CD14-positive monocyte (primary cell): ENCODE results near the gene ZNF154. TPM values are rescaled to one million over a fixed set of nuclear protein-coding genes. Genes with fewer than 3 reads are reported as not detected.

Experiments used
- DNase-seq, 3 donors: peaks; one replicate each; pipeline ENCODE4 v3.0.0-alpha.2; 2011 to 2022
- H2AFZ ChIP-seq: 2 replicates; pipeline ENCODE4 v1.6.0; 2012; ENCODE audit warnings: mild to moderate bottlenecking, low read depth, low read length, inconsistent platforms; ENCODE audit not compliant: insufficient read depth, poor library complexity, severe bottlenecking
- H3K27ac ChIP-seq, 2 donors: 1 replicate in 1 of 2; 2 replicates in 1 of 2; pipeline ENCODE4 v1.5.1; 2012 to 2013; ENCODE audit warnings: low read length in 2 of 2, control low read depth in 1 of 2, inconsistent platforms in 1 of 2, low read depth in 1 of 2, mild to moderate bottlenecking in 1 of 2
- H3K27me3 ChIP-seq, 2 donors: one replicate each; pipeline versions ENCODE4 v1.6.0 to v1.6.1; 2011 to 2013; ENCODE audit warnings: low read length in 2 of 2; ENCODE audit not compliant: control insufficient read depth in 2 of 2, insufficient read depth in 2 of 2
- H3K36me3 ChIP-seq, 2 donors: replicated peaks in 1 of 2; 1 replicate in 1 of 2; 2 replicates in 1 of 2; pipeline versions ENCODE4 v1.5.1 to v1.6.1; 2012 to 2013; ENCODE audit warnings: low read length in 2 of 2, control low read depth in 1 of 2, inconsistent platforms in 1 of 2, mild to moderate bottlenecking in 1 of 2; ENCODE audit not compliant: insufficient read depth in 2 of 2, control insufficient read depth in 1 of 2
- H3K4me1 ChIP-seq, 2 donors: 1 replicate in 1 of 2; 2 replicates in 1 of 2; pipeline versions ENCODE4 v1.5.1 to v1.6.1; 2012 to 2013; ENCODE audit warnings: low read length in 2 of 2, control low read depth in 1 of 2, inconsistent platforms in 1 of 2, mild to moderate bottlenecking in 1 of 2, moderate library complexity in 1 of 2; ENCODE audit not compliant: insufficient read depth in 2 of 2, control insufficient read depth in 1 of 2
- H3K4me2 ChIP-seq: replicated peaks from 2 replicates; pipeline ENCODE3; 2012; ENCODE audit warnings: low read length, moderate library complexity, mild to moderate bottlenecking; ENCODE audit not compliant: poor library complexity, severe bottlenecking; ENCODE audit errors: extremely low read depth
- H3K4me3 ChIP-seq, 3 experiments: fragments of 200-600 bp in 1 of 3; sonication (generic) in 1 of 3; replicated peaks in 1 of 3; 1 replicate in 2 of 3; 2 replicates in 1 of 3; pipeline ENCODE4 v1.5.1; 2011 to 2013; ENCODE audit warnings: low read length in 3 of 3, mild to moderate bottlenecking in 3 of 3, control low read depth in 2 of 3, low read depth in 2 of 3, inconsistent platforms in 1 of 3, moderate library complexity in 1 of 3
- H3K79me2 ChIP-seq: 2 replicates; pipeline ENCODE4 v1.6.0; 2012; ENCODE audit warnings: mild to moderate bottlenecking, control low read depth, inconsistent platforms, low read length, moderate library complexity; ENCODE audit not compliant: insufficient read depth
- H3K9ac ChIP-seq: 2 replicates; pipeline ENCODE4 v1.6.0; 2017; ENCODE audit warnings: low read length, mild to moderate bottlenecking; ENCODE audit not compliant: insufficient read depth, poor library complexity, severe bottlenecking
- H3K9me3 ChIP-seq, 2 donors: replicated peaks in 1 of 2; 1 replicate in 1 of 2; 2 replicates in 1 of 2; pipeline versions ENCODE4 v1.5.1 to v1.6.1; 2012 to 2013; ENCODE audit warnings: low read length in 2 of 2, control low read depth in 1 of 2; ENCODE audit not compliant: control insufficient read depth in 1 of 2, insufficient read depth in 1 of 2
- H4K20me1 ChIP-seq: 2 replicates; pipeline ENCODE4 v1.6.0; 2012; ENCODE audit warnings: mild to moderate bottlenecking, low read length, control low read depth, moderate library complexity; ENCODE audit not compliant: insufficient read depth
- H3K27ac Mint-ChIP-seq, 7 donors: one replicate each; pipeline ENCODE4 v1.8.0; 2020; ENCODE audit warnings: mild to moderate bottlenecking in 7 of 7, mixed read lengths in 7 of 7, moderate library complexity in 6 of 7, inconsistent platforms in 2 of 7
- H3K27me3 Mint-ChIP-seq, 3 donors: one replicate each; pipeline ENCODE4 v1.8.0; 2021 to 2022; ENCODE audit warnings: low read depth in 3 of 3, mild to moderate bottlenecking in 3 of 3, mixed read lengths in 3 of 3, moderate library complexity in 3 of 3, inconsistent platforms in 1 of 3
- H3K36me3 Mint-ChIP-seq, 2 donors: one replicate each; pipeline ENCODE4 v1.8.0; 2020; ENCODE audit warnings: mixed read lengths in 2 of 2, inconsistent platforms in 1 of 2, mild to moderate bottlenecking in 1 of 2
- H3K4me1 Mint-ChIP-seq: one replicate; pipeline ENCODE4 v1.8.0; 2020; ENCODE audit warnings: mild to moderate bottlenecking, mixed read lengths
- H3K4me3 Mint-ChIP-seq, 2 donors: one replicate each; pipeline ENCODE4 v1.8.0; 2020; ENCODE audit warnings: mild to moderate bottlenecking in 2 of 2, mixed read lengths in 2 of 2, moderate library complexity in 1 of 2
- H3K9me3 Mint-ChIP-seq, 7 donors: one replicate each; pipeline ENCODE4 v1.8.0; 2020 to 2022; ENCODE audit warnings: mixed read lengths in 7 of 7, mild to moderate bottlenecking in 6 of 7, moderate library complexity in 6 of 7, inconsistent platforms in 2 of 7
- WGBS: methylation state at CpG from one replicate; pipeline ENCODE4 v1.1.5; 2013; ENCODE audit warnings: missing lambda C conversion rate; ENCODE audit not compliant: insufficient coverage; 5-methylcytosine and 5-hydroxymethylcytosine counted together
- intact Hi-C, 2 donors: fragments of 100-400 bp; cut with micrococcal nuclease; formaldehyde crosslinking; loops; one replicate each; pipeline versions ENCODE4 v1.15.0 to v1.15.1; 2023
- polyA plus RNA-seq, 3 donors: library from polyadenylated mRNA; depleted of rRNA in 1 of 3; unstranded in 2 of 3; stranded (reverse) in 1 of 3; fragments of 300-500 nt in 2 of 3; fragments of >200 nt in 1 of 3; fragmentation: Illumina TruSeq in 2 of 3; gene quantifications; 1 replicate in 2 of 3; 2 replicates in 1 of 3; pipeline ENCODE4 v1.2.3, GENCODE V29; 2012 to 2021
- TF ChIP-seq, protein P1 (sequence below): fragments of 200-600 bp; IDR thresholded peaks from one replicate; pipeline ENCODE4 v1.8.0; 2022; ENCODE audit warnings: antibody characterized with exemption, mild to moderate bottlenecking

ZNF154 gene
- polyA plus RNA-seq, 3 donors, result 0.52 TPM; not detected in 2

DNA sequence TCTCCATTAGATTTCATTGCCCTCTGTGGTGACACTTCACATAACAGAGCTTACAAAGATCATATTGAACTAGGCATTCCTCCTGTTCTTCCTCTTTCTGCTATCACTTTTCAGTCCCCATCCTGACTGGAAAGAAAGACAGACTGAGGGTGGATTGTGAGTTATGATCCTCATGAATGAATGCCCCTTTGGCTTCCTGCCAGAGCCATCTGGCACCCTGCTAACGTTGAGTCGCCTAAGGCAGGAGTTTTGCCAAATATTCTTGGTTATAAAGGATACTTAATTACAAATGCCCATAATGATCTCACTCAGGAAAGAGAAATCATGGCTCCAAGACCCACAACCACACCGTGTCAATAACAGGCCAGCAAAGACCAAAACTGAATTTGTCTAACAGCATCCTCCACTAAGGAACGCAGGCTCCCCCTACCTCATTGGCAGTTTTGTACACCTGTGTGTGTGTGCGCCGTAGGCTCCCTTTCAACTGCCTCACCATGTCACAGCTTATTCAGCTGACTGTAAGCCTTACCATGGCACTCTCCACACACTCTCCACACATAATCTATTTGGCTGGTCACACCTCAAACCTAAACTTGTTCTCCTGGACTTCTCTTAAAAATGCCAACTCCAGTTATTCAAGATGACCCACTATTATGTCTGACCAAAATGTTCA is 60.5 kb downstream of the ZNF154 start:
- no peak overlapping the region for H3K4me3 ChIP-seq
- H3K27me3 Mint-ChIP-seq, result no peaks in the 10 kb centered on the region
- no peaks in the 10 kb centered on the region for H4K20me1 ChIP-seq
- H3K4me3 Mint-ChIP-seq, result no peak overlapping the region
- intact Hi-C loops, result no loop called here
- no peaks in the 10 kb centered on the region for H3K36me3 ChIP-seq
- H3K4me1 Mint-ChIP-seq, result no peaks in the 10 kb centered on the region
- TF ChIP-seq, protein P1, sequence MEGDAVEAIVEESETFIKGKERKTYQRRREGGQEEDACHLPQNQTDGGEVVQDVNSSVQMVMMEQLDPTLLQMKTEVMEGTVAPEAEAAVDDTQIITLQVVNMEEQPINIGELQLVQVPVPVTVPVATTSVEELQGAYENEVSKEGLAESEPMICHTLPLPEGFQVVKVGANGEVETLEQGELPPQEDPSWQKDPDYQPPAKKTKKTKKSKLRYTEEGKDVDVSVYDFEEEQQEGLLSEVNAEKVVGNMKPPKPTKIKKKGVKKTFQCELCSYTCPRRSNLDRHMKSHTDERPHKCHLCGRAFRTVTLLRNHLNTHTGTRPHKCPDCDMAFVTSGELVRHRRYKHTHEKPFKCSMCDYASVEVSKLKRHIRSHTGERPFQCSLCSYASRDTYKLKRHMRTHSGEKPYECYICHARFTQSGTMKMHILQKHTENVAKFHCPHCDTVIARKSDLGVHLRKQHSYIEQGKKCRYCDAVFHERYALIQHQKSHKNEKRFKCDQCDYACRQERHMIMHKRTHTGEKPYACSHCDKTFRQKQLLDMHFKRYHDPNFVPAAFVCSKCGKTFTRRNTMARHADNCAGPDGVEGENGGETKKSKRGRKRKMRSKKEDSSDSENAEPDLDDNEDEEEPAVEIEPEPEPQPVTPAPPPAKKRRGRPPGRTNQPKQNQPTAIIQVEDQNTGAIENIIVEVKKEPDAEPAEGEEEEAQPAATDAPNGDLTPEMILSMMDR, result no peak
- H2AFZ ChIP-seq, result no peak overlapping the region
- H3K4me2 ChIP-seq, result no peak overlapping the region
- H3K4me1 ChIP-seq, result no peaks in the 10 kb centered on the region
- no peak for DNase-seq
- no peaks in the 10 kb centered on the region for H3K27me3 ChIP-seq
- peaks cover 33 to 85% (median 68%) of the 10 kb centered on the region in 7 donors for H3K9me3 Mint-ChIP-seq
- no peak overlapping the region for H3K9ac ChIP-seq
- H3K27ac Mint-ChIP-seq, result no peak overlapping the region
- WGBS, result 93% methylated on average over 3 of the region's 6 CpGs
- no peaks in the 10 kb centered on the region for H3K36me3 Mint-ChIP-seq
- peaks cover 74 to 79% of the 10 kb centered on the region in 2 donors for H3K9me3 ChIP-seq
- no peak overlapping the region for H3K27ac ChIP-seq
- no peaks in the 10 kb centered on the region for H3K79me2 ChIP-seq

Other genes with a start within 250 kb of the ZNF154 start
- gene ZNF772, start 231.6 kb downstream of the ZNF154 start, polyA plus RNA-seq, result 1 to 10 TPM in 1 of 3 donors, under 1 TPM in 2; 0.32 to 1.2 (median 0.99) TPM
- gene ZNF419, start 221.5 kb downstream of the ZNF154 start, polyA plus RNA-seq, result 1 to 10 TPM; 1.3 to 1.6 (median 1.4) TPM
- gene ZNF773, start 209.3 kb downstream of the ZNF154 start, polyA plus RNA-seq, result 1 to 10 TPM in 1 of 3 donors, under 1 TPM in 2; 0.87 to 1.6 (median 0.92) TPM
- gene ZNF549, start 181.8 kb downstream of the ZNF154 start, polyA plus RNA-seq, result 1 to 10 TPM in 1 of 3 donors, under 1 TPM in 2; 0.54 to 1.5 (median 0.74) TPM
- 1 to 10 TPM in 1 of 3 donors, under 1 TPM in 2; 0.25 to 2.7 (median 0.65) TPM for gene ZNF550, start 149.3 kb downstream of the ZNF154 start, polyA plus RNA-seq
- gene ZNF416, start 130.3 kb downstream of the ZNF154 start, polyA plus RNA-seq, result 1 to 10 TPM in 2 of 3 donors, under 1 TPM in 1; 0.48 to 2.1 (median 1.4) TPM
- gene ZIK1, start 125.1 kb downstream of the ZNF154 start, polyA plus RNA-seq, result 1 to 10 TPM in 2 of 3 donors, under 1 TPM in 1; 0.51 to 1.1 (median 1.0) TPM
- 1 to 10 TPM in 1 of 3 donors, under 1 TPM in 2; 0.72 to 1.3 (median 0.84) TPM for gene ZNF530, start 109.3 kb downstream of the ZNF154 start, polyA plus RNA-seq
- gene ZNF134, start 95.0 kb downstream of the ZNF154 start, polyA plus RNA-seq, result 1 to 10 TPM; 2.2 to 5.4 (median 3.3) TPM
- gene ZNF211, start 76.0 kb downstream of the ZNF154 start, polyA plus RNA-seq, result 10 to 100 TPM in 1 of 3 donors, 1 to 10 TPM in 2; 4.5 to 13.9 (median 6.1) TPM
- gene ZSCAN4, start 40.3 kb downstream of the ZNF154 start, polyA plus RNA-seq, result not detected
- 1 to 10 TPM; 1.1 to 3.3 (median 2.3) TPM for gene ZNF551, start 27.2 kb downstream of the ZNF154 start, polyA plus RNA-seq
- 1 to 10 TPM; 4.0 to 4.8 (median 4.5) TPM for gene ZNF671, start 18.4 kb upstream of the ZNF154 start, polyA plus RNA-seq
- 1 to 10 TPM; 1.9 to 4.4 (median 2.9) TPM for gene ZNF776, start 37.6 kb upstream of the ZNF154 start, polyA plus RNA-seq
- 10 to 100 TPM in 2 of 3 donors, 1 to 10 TPM in 1; 7.7 to 10.5 (median 10.2) TPM for gene ZNF586, start 60.5 kb upstream of the ZNF154 start, polyA plus RNA-seq
- gene ZNF552, start 105.7 kb upstream of the ZNF154 start, polyA plus RNA-seq, result 1 to 10 TPM; 2.0 to 4.3 (median 2.9) TPM
- gene ZNF587B, start 121.1 kb upstream of the ZNF154 start, polyA plus RNA-seq, result 1 to 10 TPM in 1 of 3 donors, under 1 TPM in 2; 0.18 to 6.6 (median 0.56) TPM
- 10 to 100 TPM in 1 of 3 donors, 1 to 10 TPM in 1, under 1 TPM in 1; 0.41 to 15.0 (median 2.9) TPM for gene ZNF587, start 140.7 kb upstream of the ZNF154 start, polyA plus RNA-seq
- gene ZNF814, start 179.8 kb upstream of the ZNF154 start, polyA plus RNA-seq, result 1 to 10 TPM; 2.5 to 6.3 (median 3.8) TPM
- 1 to 10 TPM in 1 of 3 donors, under 1 TPM in 2; 0.39 to 6.8 (median 0.70) TPM for gene ZNF417, start 207.4 kb upstream of the ZNF154 start, polyA plus RNA-seq
- gene ZNF418, start 226.2 kb upstream of the ZNF154 start, polyA plus RNA-seq, result 1 to 10 TPM in 1 of 3 donors, under 1 TPM in 1, not detected in 1; 0.74 to 1.4 TPM
- gene ZNF256, start 238.5 kb upstream of the ZNF154 start, polyA plus RNA-seq, result 1 to 10 TPM in 1 of 3 donors, under 1 TPM in 2; 0.51 to 1.3 (median 0.85) TPM